Erythroblast (primary cell): Measurements from ENCODE around the gene CPNE9.

ENCODE experiments used
- GATA1 ChIP-seq: IDR thresholded peaks from 2 replicates; pipeline ENCODE4 v1.6.1; 2011; ENCODE audit warnings: low read depth, mild to moderate bottlenecking, control low read depth, low read length, moderate library complexity
- POLR2A ChIP-seq: IDR thresholded peaks from 2 replicates; pipeline ENCODE4 v1.6.1; 2011; ENCODE audit warnings: mild to moderate bottlenecking, low read length

- no peak for TF ChIP-seq POLR2A
- TF ChIP-seq GATA1 = no peak
Observed at GRCh38 chr3:9681011-9681722, 22.5 kb upstream of the CPNE9 start.
